ENCODE data around the gene RNFT2.

DNA sequence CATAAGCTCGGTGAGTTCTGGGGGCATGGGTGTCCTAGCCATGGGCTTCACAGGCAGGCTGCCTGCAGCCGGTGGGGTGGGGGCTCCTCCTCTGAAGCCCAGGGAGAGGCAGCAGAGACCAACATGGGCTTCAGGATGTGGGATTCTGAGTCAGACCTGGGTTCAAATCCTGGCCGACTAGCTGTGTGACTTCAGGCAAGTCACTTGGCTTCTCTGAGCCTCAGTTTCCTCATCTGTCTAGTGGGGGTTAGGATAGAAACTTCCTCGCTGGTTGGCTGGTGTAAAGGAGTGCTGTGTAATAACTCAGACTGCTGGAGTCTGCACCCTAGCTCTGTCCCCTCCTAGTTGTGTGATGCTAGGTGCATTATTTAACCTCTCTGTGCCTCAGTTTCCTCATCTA is 12.2 kb downstream of the RNFT2 start:
- no peak for TF ChIP-seq POLR2A (IDR thresholded peaks at IDR 0.05)
- TF ChIP-seq, protein P1, sequence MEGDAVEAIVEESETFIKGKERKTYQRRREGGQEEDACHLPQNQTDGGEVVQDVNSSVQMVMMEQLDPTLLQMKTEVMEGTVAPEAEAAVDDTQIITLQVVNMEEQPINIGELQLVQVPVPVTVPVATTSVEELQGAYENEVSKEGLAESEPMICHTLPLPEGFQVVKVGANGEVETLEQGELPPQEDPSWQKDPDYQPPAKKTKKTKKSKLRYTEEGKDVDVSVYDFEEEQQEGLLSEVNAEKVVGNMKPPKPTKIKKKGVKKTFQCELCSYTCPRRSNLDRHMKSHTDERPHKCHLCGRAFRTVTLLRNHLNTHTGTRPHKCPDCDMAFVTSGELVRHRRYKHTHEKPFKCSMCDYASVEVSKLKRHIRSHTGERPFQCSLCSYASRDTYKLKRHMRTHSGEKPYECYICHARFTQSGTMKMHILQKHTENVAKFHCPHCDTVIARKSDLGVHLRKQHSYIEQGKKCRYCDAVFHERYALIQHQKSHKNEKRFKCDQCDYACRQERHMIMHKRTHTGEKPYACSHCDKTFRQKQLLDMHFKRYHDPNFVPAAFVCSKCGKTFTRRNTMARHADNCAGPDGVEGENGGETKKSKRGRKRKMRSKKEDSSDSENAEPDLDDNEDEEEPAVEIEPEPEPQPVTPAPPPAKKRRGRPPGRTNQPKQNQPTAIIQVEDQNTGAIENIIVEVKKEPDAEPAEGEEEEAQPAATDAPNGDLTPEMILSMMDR (IDR thresholded peaks at IDR 0.05), result no peak

All from breast epithelium (tissue), 3 donors.